ENCODE measurements around the gene DHX8. TPM values are rescaled to one million over a fixed set of nuclear protein-coding genes. Genes with fewer than 3 reads are reported as not detected.
A peak's percentile ranks its signal among the peaks of the same experiment; 100 is the strongest.

Gene DHX8
- total and polyA plus RNA-seq, 2 donors (not counting 3 experiments of a cell fraction or from before 2014, with no cell fraction given) = 34.9 to 65.6 TPM

- no TSS peak for BruUV-seq (replicated peaks)
- Histone ChIP-seq H3K9ac (replicated peaks; ENCODE audit: extremely low read depth, insufficient read depth, low read length) (peak overlapping the region; percentile 83), H3K27ac (ENCODE audit: insufficient read depth, low read depth, low read length) (peak overlapping the region; percentile 90)
These were observed 60.2 kb downstream of the DHX8 start for GRCh38 chr17:43543771-43544575.

More at GRCh38 chr17:43543771-43544575, 60.2 kb downstream of the DHX8 start:
- ChIA-PET POLR2A (no interaction called here), CTCF (interaction anchor here (0.7 to 1.7 kb wide), 3 partner anchors 14 to 24 kb away, joined by 3 to 9 read pairs (median 4); no protein-coding TSS in a partner anchor)
- Histone ChIP-seq H3K4me3 (replicated peaks in 1 of 3; ENCODE audit: insufficient read depth in 1 of 3, low read depth in 1 of 3, low read length in 3 of 3) (peak overlapping the region in 2 of 3 experiments; percentile 28 to 75), H4K20me1 (replicated peaks; ENCODE audit: control insufficient read depth, extremely low read depth, insufficient read depth, low read length) (no peaks in the 10 kb centered on the region), H3K36me3 (ENCODE audit: control insufficient read depth in 2 of 2, extremely low read depth in 1 of 2, insufficient read depth in 2 of 2, low read length in 2 of 2) (no peaks in the 10 kb centered on the region), H3K79me2 (ENCODE audit: control insufficient read depth, insufficient read depth, low read length) (peaks cover 17% of the 10 kb centered on the region), H3K4me2 (ENCODE audit: insufficient read depth, low read length) (peak overlapping the region; percentile 93), H3K27me3 (ENCODE audit: control insufficient read depth in 2 of 2, insufficient read depth in 2 of 2, low read length in 2 of 2) (no peaks in the 10 kb centered on the region), H3K9me3 (replicated peaks; ENCODE audit: control insufficient read depth, insufficient read depth, low read length) (no peaks in the 10 kb centered on the region), H2AFZ (ENCODE audit: low read depth, low read length) (no peak overlapping the region), H3K4me1 (ENCODE audit: control insufficient read depth, extremely low read depth, insufficient read depth, low read length) (peaks cover 23% of the 10 kb centered on the region), H3K9me1 (replicated peaks; ENCODE audit: control insufficient read depth, extremely low read depth, insufficient read depth, low read length) (no peaks in the 10 kb centered on the region)
- TF ChIP-seq MAX (IDR thresholded peaks at IDR 0.05; ENCODE audit: insufficient read depth, insufficient read length) (no peak), JUN (IDR thresholded peaks at IDR 0.05; ENCODE audit: borderline replicate concordance, insufficient read depth, insufficient read length, low read depth) (no peak), FOS (IDR thresholded peaks at IDR 0.05; ENCODE audit: borderline replicate concordance, insufficient read depth, low read length) (no peak), GATA2 (IDR thresholded peaks at IDR 0.05; ENCODE audit: insufficient read depth, insufficient read length, low read depth, low read length) (no peak), CTCF (IDR thresholded peaks at IDR 0.05; ENCODE audit: extremely low read depth in 1 of 2, insufficient read depth in 1 of 2, low read depth in 1 of 2, low read length in 2 of 2) (no peak), POLR2A (IDR thresholded peaks at IDR 0.05; ENCODE audit: low read depth, low read length) (no peak), EZH2 (IDR thresholded peaks at IDR 0.05; ENCODE audit: borderline replicate concordance, low read depth, low read length, severe bottlenecking) (no peak), POLR2AphosphoS5 (IDR thresholded peaks at IDR 0.05; ENCODE audit: insufficient read depth, low read depth, low read length) (no peak), MYC (IDR thresholded peaks at IDR 0.05; ENCODE audit: low read depth, low read length) (no peak)
- DNase-seq (ENCODE audit: low read depth, low spot score) (no peak), FAIRE-seq (no peak)
- intact Hi-C loops (cut with micrococcal nuclease) (loop anchor here (1.0 kb wide), 1 partner anchor 24 kb away; no protein-coding TSS in a partner anchor), dilution Hi-C loops (cut with MboI; ENCODE audit: extremely low pct_ligation_motif_present, low sequenced_read_pairs) (no loop called here)
